Activated CD4-positive, alpha-beta T cell treated with anti-CD3 and anti-CD28 coated beads, Interleukin-10, Interleukin-2, amounts not matched to agents 100 ng/mL and 50 ng/mL, durations not matched to agents 16 hours and 8 hours (primary cell): ENCODE data around the gene IRF2BP2.

Experiments used
- DNase-seq: peaks from one replicate; pipeline ENCODE4 v3.0.0-alpha.2; 2020

IRF2BP2 gene

DNA sequence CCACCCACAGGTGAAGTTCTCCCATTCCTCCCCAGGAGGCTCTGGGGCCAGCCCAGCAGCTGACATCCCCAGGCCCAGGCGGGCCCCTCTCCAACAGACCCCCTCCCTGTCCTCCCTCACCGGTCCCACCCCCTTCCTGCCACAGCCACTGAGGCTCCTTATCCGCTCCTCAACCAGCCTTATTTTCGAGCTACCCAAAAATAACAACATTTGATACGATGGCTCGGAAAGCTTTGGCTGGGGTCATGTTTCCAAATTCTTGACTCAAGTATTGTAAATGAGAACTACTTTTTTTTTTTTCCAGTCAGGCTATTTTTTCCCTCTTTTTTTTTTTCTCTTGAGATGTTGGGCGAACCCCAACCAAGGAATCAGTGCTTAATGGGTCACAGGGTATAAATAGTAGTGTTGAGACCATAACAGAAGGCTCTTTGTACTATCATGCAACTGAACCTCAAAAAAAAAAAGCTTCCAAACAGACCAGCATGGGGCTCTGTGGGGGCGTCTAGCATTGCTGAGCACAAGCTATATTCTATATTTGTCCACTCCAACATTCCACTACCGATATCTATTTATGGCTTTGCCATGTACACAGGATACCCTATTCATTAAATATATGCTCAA lies 27.2 kb downstream of the IRF2BP2 start:
- no peak for DNase-seq

DNA sequence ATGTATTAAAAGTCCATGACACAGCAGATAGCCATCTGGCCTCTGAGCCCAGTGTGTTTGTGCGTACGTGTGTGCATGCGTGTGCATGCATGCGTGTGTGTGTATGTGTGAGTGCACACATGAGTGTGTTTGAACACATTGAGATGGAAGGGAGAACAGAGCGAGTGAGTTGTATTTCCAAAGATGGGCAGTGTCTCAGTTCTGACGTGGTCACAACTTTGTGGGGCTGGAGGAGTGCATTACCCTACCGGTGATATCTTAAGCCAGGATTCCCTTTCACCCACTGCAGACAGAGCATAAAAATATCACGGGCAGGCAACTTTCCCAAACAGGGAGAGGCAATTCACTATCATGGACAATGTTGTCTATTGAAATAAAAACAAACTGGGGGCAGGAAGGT lies 27.8 kb downstream of the IRF2BP2 start:
- no peak for DNase-seq

GRCh38 chr1:234581063-234581714 lies 28.8 kb downstream of the IRF2BP2 start:
- no peak for DNase-seq

DNA sequence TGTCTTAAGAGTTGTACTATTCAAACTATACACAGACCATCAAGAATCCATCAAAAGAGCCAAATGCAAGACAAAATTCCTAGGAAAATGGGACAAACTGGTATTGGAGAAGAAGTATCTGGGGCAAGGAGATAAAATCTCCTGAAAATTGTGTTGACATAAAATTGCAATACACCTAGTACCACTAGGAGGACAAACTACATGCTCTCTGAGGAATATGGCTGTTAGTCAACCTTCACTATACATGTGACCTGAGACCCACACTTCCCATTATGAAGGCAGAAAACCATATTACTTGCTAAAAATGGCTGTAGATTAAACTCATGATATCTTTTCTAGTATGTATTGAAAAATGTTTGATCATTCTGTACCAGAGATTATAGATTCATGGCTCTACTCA lies 30.0 kb downstream of the IRF2BP2 start:
- DNase-seq: no peak

DNA sequence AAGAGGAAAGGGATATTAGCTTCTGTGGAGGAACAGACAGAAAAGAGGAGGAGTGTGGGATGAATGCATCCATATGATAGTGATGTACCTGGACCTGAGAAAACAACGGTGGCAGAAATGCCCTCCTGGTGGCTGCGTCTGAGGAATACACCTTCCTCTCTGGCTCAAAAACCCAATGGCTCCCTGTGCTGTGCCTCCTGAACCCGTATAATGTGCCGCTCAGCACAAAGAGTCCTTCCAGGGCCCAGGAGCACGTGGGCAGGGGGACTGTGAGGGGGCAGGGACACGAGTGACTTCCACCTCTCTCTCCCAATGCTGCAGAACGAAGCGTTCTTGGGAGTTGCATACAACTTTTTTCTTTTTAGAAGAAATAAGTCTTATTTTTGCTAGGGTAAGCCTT lies 31.2 kb downstream of the IRF2BP2 start:
- DNase-seq: no peak

- DNase-seq: no peak
These were observed 31.9 kb downstream of the IRF2BP2 start for GRCh38 chr1:234578087-234578486.

DNA sequence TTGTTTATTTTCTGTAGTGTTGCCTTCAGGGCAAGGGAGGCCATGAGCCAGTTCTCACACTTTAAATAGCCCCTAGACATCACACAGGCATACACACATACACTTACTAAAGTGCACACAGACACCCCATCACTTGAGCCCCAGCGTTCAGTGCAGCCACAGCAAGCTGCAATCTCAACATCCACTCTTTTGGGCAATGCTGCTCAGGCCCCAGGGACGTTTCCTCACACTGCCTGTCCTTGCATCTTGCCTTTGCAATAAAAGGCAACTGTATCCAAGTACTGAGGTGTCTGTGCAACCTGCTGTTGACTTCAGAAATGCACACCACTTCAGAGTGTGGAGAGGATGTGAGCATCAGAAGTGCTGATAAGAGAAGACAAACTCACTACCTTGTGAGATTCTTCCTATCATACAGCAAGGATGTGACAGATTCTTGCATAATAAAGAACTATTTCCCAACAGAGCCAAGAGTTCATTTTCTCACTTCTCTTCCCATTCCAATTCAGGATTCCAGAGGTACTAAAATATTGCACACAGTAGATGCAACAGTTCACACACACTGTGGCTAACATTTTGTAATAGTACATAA lies 36.2 kb downstream of the IRF2BP2 start:
- no peak for DNase-seq

DNA sequence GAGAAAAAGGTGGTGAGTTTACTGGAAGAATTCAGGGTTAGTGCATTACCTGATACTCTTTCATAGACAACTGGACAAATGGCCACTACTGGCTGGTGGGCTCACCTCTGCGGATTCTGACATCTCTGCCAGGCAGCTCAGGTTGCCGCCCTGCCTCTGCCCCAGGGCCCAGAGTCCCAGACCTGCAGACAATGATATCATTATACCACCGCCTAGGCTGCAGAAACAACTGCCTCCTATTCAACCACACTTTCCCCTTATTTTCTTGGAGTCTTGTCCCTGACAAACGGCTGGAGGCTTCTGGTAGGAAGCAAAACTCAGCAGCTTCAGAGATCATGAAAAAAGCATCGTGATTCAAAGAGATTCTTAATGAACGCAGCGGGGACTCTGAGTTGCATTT lies 37.0 kb downstream of the IRF2BP2 start:
- DNase-seq: no peak

DNA sequence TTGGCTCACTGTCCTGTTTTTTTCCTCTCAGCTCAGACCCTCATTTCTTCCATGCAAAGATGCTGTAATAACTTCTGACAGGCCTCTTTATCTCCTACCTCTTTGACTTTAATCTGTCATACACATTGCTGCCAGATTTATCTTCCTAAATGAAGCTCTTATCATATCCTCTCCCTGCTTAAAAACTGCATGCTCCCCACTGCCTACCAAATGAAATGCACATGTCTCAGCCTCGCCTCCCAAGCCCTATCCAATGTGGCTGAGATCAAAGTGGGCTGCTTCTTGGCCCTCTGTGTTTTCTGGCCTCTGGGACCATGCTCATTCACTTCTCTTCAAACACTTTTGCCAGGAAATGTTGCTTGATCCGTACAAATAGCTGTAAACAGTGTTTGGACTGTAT lies 38.3 kb downstream of the IRF2BP2 start:
- DNase-seq: no peak

GRCh38 chr1:234570329-234571120 lies 39.5 kb downstream of the IRF2BP2 start:
- DNase-seq: no peak

- DNase-seq: no peak
These were observed 41.6 kb downstream of the IRF2BP2 start for GRCh38 chr1:234568345-234568744.

DNA sequence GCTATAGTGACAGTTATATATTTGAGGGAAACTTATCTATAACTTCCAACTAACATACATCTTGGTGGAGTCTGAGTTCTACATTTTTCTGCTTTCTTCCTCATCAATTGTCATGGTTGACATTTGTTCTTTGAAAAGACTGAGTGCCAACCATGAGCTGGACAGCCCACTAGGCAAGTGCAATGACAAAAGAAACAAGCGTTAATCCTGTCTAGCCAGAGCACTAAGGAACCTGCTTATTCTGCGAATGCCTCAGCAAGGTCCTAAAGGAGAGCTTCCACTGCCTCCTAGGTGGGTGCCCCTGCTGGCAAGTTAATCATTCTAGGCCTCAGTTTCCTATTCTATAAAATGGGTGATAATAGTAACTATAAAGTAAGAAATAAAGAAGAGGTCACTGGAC lies 44.8 kb downstream of the IRF2BP2 start:
- no peak for DNase-seq

DNA sequence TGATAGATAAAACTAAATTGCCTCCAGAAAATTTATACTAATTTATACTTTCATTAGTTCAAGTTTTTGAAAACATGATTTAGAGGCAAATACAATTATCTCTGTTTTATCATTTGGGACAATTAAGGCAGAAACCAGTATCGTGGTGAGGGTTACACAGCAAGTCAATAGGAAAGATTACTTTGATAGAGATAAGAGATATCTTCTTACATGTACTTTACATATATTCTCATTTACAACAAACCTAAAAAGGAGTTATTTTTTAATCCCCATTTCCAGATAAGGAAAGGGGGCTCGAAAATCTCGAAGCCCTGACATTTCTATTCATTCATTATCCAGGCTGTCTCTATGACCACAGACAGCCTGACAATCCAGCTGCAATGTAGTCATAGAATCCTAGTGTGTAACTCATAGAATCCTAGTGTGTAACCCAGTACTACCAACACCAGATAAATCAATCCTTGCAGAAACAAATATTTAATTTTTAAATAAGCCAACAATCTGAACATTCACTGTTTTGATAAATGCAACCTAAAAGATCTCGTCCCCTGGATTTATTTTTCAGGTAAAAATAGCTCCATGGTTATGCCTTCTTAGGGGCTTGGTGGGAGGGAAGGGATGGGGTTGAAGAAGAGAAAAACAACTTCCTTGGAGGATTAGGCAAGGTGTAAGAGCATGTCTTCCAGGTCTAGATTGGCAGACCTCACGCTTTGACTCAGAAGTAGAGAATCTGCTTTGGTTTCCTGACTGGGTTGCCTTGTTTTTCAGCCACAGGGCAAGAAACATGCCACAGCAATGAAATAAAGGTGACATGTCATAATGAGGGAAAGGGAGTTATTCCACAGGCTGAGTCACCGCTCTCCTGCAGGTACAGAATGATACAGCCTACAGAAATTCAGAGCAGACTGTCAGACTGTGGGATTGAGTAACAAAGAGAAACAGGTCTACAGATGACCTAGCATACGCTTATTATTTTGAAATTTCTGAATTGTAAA lies 45.6 kb downstream of the IRF2BP2 start:
- DNase-seq: peak; percentile 58

DNA sequence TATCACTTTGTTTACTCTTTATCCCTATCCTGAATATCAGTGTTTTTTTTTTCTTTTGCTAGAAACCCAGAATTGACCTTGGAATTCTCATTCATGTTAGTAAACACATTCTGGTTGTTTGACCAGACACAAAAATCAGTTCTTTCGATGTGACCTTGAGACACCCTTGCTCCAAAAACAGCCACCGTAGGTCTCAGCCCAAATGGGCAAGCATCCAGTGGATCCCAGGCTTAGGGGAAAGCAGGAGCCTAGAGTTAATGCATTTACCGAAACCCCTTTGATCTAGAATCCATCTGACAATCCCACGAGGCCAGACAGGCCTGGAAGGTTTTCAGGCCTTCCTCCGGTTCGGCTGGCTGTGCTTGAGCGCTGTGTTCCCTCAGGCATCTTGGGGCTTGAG lies 47.6 kb downstream of the IRF2BP2 start:
- DNase-seq: no peak

GRCh38 chr1:234561319-234561718 lies 48.7 kb downstream of the IRF2BP2 start:
- DNase-seq: no peak

- DNase-seq: no peak
These were observed 49.9 kb downstream of the IRF2BP2 start for GRCh38 chr1:234559902-234560676.

DNA sequence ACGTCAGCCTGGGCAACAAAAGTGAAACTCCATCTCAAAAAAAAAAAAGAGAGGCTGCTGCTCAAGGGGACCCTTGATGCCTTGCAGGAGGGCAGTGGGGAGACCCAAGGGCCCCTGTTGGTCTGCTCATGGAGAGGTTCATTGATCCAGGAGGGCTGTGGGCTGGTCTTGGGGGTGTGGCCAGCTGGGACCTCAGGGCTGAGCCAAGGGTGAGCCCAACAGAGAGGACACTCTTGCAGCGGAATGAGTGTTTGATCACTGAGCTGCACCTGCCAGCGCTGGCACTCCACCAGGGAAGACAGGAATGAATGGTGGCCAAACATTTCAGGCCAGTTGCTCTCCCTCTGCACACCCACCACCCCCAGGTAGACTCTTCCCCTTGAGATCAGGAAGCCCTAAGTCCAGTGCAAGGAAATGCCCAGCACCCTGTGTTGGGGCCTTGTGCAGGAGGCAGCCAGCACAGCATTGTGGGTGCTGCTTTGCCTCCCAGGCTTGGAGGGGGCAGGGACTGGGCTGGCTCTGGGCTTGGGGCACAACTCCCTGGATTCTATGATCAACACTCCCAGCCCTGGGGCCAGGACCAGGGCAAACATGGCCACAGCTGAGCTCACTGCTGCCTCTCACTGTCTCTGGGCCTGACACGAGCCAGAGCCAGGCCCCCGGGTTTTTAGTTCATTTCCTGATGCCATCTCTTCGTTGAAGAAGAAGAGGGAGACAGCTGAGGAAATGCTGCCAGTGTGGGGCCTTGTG lies 50.7 kb downstream of the IRF2BP2 start:
- DNase-seq: no peak

DNA sequence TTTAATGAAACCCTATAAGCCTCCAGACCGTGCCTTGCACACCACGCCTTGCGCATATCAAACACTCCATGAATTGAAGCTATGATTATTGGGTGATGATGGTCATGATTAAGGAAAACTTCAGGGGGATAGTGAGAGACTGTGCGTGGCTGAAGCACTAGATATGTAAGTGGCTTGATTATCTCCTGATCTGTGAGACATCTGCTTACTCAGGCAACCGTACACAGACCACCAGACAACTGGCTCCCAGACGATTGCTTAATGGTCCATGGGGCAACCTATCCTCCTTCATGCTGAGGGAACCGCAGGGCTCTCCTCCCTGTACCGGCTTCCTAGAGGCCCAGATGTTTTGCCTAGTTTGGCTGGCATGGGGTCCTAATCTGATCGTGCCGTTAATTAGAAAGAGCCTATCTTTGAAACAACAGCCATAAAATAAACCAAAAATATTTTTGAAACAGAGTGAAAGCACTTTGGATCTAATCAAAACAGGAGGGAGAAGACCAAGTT lies 51.6 kb downstream of the IRF2BP2 start:
- DNase-seq: no peak

GRCh38 chr1:234556245-234556943 lies 53.6 kb downstream of the IRF2BP2 start:
- DNase-seq: no peak

DNA sequence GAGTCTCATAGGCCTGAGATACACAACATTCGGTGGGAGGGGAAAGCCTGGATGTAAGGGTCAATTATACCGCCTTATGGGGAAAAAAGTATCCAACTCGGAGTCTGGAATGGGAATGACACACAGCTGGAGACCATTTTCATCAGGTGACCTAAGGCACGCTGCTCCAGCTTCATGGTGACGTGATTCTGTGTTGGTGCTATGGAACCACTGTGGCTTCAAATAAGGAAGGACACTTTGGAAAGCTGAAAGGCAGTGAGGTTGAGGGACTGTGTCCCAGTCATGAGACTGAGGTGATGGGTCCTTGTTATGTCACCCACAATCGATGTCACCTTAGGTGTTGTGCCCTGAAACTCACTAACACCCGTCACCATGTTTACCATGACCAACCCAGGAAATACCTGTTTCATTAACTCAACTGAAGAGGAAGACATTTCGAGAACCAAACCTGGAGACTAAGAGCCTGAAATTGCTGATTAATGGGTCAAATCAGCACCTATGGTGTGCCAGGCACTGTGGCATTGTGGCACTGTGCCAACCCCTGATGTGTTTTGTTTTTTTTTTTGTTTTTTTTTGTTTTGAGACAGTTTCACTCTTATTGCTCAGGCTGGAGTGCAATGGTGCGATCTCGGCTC lies 54.5 kb downstream of the IRF2BP2 start:
- no peak for DNase-seq
